Neural crest cell (in vitro differentiated cells): ENCODE results near the gene PPM1L. TPM values are rescaled to one million over a fixed set of nuclear protein-coding genes. Genes with fewer than 3 reads are reported as not detected.

Experiments
- DNase-seq: peaks from one replicate; pipeline ENCODE4 v3.0.0; 2021; ENCODE audit warnings: low read depth, mixed read lengths, low spot score
- H3K27ac Mint-ChIP-seq: one replicate; pipeline ENCODE4 v1.8.0; 2021; ENCODE audit warnings: mild to moderate bottlenecking, mixed read lengths; ENCODE audit not compliant: unreplicated experiment
- H3K27me3 Mint-ChIP-seq: 2 replicates; pipeline ENCODE4 v1.8.0; 2021; ENCODE audit warnings: low read depth, mild to moderate bottlenecking, mixed read lengths
- H3K36me3 Mint-ChIP-seq: 2 replicates; pipeline ENCODE4 v1.8.0; 2021; ENCODE audit warnings: low read depth, mild to moderate bottlenecking, mixed read lengths
- H3K4me1 Mint-ChIP-seq: 2 replicates; pipeline ENCODE4 v1.8.0; 2021; ENCODE audit warnings: mixed read lengths
- H3K4me3 Mint-ChIP-seq: one replicate; pipeline ENCODE4 v1.8.0; 2021; ENCODE audit warnings: mild to moderate bottlenecking, mixed read lengths
- H3K9me3 Mint-ChIP-seq: 2 replicates; pipeline ENCODE4 v1.8.0; 2021; ENCODE audit warnings: mixed read lengths
- CTCF ChIP-seq: fragments of 200-600 bp; sonication (generic); conservative IDR thresholded peaks from 2 replicates; pipeline ENCODE4 v1.5.0; 2021; ENCODE audit warnings: antibody characterized with exemption, mild to moderate bottlenecking
- total RNA-seq: library from RNA; stranded (reverse); gene quantifications from 2 replicates; pipeline ENCODE4 v1.2.1, GENCODE V29; 2021

Gene PPM1L
- total RNA-seq, 1 donor from 2014 or later: 34.3 TPM

- Mint-ChIP-seq H3K27ac (no peak overlapping the region), H3K27me3 (no peaks in the 10 kb centered on the region), H3K4me3 (no peak overlapping the region), H3K9me3 (no peaks in the 10 kb centered on the region), H3K36me3 (peaks cover 15% of the 10 kb centered on the region), H3K4me1 (no peaks in the 10 kb centered on the region)
- TF ChIP-seq CTCF: no peak
- DNase-seq: no peak
Observed at GRCh38 chr3:161066930-161067329, 310.9 kb downstream of the PPM1L start.

GRCh38 chr3:161067335-161067734, 311.3 kb downstream of the PPM1L start:
- no peaks in the 10 kb centered on the region for H3K9me3 Mint-ChIP-seq
- no peak overlapping the region for H3K4me3 Mint-ChIP-seq
- TF ChIP-seq CTCF: no peak
- H3K27me3 Mint-ChIP-seq: no peaks in the 10 kb centered on the region
- H3K4me1 Mint-ChIP-seq: no peaks in the 10 kb centered on the region
- H3K27ac Mint-ChIP-seq: no peak overlapping the region
- no peak for DNase-seq
- peaks cover 15% of the 10 kb centered on the region for H3K36me3 Mint-ChIP-seq

- H3K4me3 Mint-ChIP-seq: no peak overlapping the region
Observed at GRCh38 chr3:161069511-161070251, 313.6 kb downstream of the PPM1L start.

GRCh38 chr3:161070252-161070930, 314.4 kb downstream of the PPM1L start:
- Mint-ChIP-seq H3K36me3 (peaks cover 13% of the 10 kb centered on the region), H3K4me3 (no peak overlapping the region), H3K27me3 (no peaks in the 10 kb centered on the region), H3K9me3 (no peaks in the 10 kb centered on the region), H3K27ac (no peak overlapping the region), H3K4me1 (no peaks in the 10 kb centered on the region)
- TF ChIP-seq CTCF: no peak
- DNase-seq: no peak

More at GRCh38 chr3:161069511-161070251, 313.6 kb downstream of the PPM1L start:
- Mint-ChIP-seq H3K27me3 (no peaks in the 10 kb centered on the region), H3K9me3 (no peaks in the 10 kb centered on the region), H3K36me3 (peaks cover 15% of the 10 kb centered on the region), H3K27ac (no peak overlapping the region), H3K4me1 (no peaks in the 10 kb centered on the region)
- TF ChIP-seq CTCF: no peak
- no peak for DNase-seq

- Mint-ChIP-seq H3K4me1 (no peaks in the 10 kb centered on the region), H3K27ac (no peak overlapping the region), H3K9me3 (no peaks in the 10 kb centered on the region), H3K27me3 (no peaks in the 10 kb centered on the region), H3K36me3 (peaks cover 11% of the 10 kb centered on the region), H3K4me3 (no peak overlapping the region)
- DNase-seq: no peak
- no peak for TF ChIP-seq CTCF
Observed at GRCh38 chr3:161070980-161071663, 315.1 kb downstream of the PPM1L start.
